SH-SY5Y (cell line): ENCODE measurements around the gene CDC42SE1.

Experiments
- GATA2 ChIP-seq: IDR thresholded peaks from 2 replicates; pipeline ENCODE4 v1.6.1; 2011; ENCODE audit warnings: mild to moderate bottlenecking, low read depth, low read length
- GATA3 ChIP-seq: IDR thresholded peaks from 2 replicates; pipeline ENCODE4 v1.6.1; 2011; ENCODE audit warnings: low read depth, mild to moderate bottlenecking, low read length, moderate library complexity

DNA sequence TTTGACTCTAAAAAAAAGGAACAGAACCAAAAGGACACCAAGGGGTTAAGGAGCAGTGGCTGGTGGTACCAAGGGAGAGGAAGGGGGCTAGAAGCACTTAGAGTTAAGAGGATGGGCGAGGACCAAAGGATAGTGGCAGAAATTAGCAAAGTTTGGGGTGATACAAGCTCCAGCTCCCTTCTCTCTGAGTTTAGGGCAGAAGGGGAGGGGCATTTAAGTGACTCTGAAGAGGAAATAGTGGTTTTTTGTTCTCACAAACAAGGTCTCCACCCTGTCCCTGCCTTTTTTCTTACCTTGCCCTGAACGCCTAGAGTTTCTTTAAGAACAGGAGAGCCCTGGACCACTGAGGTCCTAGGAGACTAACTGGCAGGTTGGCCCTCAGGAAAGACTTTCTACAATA, 3.3 kb downstream of the CDC42SE1 start:
- TF ChIP-seq GATA2 (no peak), GATA3 (no peak)
